ENCODE results near the gene BPIFB1.
A peak's percentile ranks its signal among the peaks of the same experiment; 100 is the strongest.

Gene BPIFB1

DNA sequence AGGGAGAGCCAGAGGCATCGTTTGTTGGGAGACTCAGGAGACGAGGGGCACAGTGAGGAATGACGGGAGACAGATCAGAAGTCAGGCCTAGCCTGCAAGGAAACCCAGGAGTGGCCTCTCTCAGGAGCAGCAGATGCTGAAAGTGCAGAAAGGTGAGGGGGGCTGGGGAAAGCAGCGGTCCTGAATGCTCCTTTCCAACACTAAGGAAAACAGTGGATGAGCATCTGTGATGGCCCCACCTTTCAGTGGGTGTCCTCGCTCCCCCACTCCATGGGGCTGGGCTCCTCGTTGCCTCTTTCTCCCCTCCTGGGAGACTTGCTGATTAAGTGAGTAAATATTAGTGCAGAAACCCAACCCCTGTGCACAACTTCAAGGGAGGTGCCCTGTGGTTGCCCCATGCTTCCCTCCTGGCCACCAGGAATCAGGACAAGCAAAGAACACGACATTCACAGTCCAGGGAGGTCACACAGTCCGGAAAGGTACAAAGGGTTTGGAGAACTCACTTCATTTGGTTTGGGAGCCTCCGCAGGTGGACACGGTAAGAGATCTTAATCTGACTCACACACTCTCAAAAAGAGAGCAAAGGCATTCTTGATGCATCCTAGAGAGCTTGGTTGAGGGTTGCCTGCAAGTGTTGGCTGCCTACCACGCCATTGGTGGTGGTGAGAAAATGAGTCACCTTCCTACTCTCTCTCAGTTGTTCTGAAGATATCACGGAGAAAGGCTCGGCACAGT is 9.7 kb upstream of the BPIFB1 start:
- peak; percentile 48 for DNase-seq (ENCODE audit: low spot score)

DNA sequence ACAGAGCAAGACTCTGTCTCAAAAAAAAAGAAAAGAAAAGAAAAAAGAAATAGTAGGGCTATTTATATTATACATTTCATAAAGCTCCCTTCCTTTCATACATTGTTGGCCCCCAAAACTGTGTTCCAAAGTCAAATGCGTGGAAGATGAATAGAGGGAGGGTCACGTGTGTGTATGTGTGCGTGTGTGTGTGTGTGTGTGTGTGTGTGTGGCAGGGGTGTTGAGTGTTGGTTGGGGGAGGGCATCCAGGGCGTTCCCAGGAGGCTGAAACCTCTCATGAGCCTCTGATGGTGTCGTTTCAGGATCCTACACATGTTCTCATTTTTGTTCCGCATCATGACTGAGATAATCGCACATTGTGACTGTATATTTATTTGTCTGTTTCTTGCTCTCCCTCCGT is 7.8 kb upstream of the BPIFB1 start:
- DNase-seq (ENCODE audit: low spot score), result no peak

DNA sequence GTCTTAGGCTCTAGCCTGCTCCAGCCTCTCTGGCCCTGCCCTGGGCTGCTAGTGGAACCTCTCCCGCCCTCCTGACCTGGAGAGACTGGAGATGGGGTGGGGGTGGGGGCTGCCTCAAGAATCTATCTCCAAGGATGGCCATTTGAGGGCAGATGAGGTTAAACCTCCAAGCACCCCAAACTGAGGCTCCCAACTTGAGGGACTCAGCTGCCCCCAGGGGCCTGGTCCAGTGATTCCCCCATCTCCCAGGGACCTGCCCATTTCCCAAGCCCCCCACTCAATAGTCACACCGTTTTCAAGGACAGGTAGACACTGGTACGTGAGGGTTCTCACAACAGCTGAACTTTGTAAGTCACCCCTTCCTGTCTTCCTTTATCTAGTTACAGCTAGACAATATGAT is 7.1 kb upstream of the BPIFB1 start:
- no peak for DNase-seq (ENCODE audit: low spot score)

DNA sequence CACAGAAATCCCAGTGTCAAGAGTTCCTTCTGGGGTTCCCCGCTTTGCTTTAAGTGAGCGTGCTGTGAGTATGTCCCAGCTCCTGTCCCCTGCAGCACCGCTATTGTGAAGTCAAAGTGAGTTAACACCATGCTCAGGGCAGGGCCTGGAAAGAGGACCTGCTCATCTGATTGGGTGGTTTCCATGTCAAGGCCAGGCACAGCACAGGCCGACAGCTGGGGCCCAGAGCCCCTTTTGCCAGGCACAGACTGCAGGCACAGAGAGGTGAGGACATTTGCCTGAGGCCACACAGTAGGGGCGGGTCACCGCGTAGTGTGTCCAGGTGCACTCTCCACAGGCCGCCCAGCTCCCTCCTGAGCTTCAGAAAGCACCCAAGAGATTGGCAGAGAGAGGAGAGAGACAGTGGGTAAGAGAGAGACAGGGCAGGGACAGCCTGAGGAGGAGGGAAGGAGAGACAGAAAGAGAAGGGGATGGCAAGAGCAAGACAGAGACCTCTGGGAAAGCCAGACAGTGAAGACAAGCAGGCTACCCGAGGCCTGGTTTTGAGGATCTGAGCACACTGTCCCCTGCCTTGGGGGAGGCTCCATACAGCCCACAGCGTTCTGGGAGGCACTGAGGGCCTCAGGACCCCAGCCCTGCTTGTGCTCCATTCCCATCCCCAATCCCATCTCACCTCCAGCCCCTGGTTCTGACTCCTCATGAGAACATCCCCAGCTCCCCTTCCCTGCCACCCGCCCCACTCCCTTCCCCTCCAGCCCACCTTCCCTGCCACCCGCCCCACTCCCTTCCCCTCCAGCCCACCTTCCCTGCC is 6.5 kb upstream of the BPIFB1 start:
- no peak for DNase-seq (ENCODE audit: low spot score)

DNA sequence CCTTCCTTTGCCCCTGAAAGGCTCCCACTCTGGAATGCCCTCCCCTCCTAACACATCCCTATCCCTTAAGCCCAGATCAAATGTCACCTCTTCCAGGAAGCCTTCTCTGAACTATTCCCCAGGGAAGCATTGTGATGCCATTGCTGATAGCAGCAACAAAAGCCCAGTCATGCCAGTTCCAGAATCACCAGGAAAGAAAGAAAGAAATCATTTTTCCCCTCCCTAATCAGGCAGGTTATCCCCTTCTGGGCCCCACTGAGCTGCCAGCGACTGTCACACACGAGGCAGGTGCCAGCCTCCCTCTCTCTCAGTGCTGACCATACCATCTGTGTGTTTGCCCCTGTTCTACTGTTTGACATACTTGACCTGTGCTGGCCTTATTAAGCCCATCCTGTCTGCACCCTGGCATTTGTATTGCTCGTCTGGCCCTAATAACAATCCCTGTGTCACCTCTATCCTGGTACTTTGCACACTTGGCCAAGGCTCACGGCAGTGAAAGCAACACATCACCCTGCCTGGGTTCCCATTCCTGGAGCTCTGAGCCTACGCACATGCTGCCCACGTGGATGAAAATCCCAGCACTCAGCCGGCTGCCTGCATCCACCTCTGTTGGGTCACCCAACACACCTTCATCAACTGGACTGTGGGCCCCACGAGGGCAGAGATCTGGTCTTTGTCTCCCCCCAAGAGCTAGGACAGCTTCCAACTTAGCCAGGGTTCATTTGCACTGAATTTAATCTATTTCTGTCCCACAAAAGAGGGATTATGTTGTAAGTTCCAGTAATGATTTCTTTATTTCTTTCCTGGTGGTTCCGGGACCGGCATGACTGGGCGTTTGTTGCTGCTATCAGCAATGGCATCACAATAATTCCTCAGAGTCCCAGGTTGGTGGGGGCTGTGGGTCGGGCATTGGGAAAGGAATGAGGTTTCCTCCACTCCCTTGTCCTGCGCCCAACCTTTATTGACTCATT is 5.3 kb upstream of the BPIFB1 start:
- no peak for DNase-seq (ENCODE audit: low spot score)

DNA sequence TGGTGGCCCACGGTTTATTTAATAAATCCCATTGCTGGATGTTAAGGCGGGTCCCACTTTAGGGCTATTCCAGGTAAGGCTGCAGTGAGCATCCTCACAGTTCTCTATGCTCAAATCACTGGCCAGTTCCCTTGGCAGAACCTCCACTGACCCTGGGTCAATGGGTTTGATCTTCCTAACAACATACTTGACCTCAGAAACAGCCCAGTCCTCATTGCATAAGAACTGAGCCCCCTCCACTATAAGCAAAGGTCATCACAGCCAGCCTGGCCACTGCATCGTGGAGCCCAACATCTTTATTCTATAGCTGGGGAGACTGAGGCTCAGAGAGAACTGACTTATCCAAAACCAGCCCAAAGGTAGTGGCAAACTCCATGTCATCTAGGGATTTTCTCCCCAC is 4.3 kb upstream of the BPIFB1 start:
- DNase-seq (ENCODE audit: low spot score), result no peak

DNA sequence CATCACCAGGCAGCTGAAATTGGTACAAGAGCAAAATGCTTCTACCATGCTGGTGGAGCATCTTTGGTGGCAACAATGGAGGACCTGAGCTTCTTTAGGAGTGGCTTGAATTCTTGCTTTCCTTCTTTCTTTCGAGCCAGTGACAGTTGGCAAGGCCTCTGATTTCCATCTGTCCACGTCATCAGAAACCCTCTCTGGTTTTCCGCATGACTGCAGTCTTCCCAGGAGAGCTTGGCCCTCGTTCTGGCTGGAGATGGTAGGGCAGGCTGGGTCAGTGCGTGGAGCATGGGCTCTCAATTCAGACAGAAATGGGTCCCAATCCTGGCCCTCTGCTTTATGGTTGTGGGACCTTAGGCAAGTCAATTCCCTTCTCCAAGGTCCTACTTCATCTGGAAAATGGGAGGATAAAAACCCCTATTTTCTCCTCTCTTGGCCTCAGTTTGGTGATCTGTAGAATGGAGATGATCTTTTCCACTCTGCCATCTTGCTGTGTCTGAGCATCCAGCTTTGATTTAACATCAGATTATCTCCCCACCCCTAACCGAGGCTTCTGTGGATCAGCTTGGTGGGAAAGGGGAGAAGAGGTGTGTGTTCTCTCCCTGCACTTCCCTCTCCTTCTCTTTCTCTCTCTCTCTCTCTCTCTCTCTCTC is 3.6 kb upstream of the BPIFB1 start:
- DNase-seq (ENCODE audit: low spot score), result no peak

DNA sequence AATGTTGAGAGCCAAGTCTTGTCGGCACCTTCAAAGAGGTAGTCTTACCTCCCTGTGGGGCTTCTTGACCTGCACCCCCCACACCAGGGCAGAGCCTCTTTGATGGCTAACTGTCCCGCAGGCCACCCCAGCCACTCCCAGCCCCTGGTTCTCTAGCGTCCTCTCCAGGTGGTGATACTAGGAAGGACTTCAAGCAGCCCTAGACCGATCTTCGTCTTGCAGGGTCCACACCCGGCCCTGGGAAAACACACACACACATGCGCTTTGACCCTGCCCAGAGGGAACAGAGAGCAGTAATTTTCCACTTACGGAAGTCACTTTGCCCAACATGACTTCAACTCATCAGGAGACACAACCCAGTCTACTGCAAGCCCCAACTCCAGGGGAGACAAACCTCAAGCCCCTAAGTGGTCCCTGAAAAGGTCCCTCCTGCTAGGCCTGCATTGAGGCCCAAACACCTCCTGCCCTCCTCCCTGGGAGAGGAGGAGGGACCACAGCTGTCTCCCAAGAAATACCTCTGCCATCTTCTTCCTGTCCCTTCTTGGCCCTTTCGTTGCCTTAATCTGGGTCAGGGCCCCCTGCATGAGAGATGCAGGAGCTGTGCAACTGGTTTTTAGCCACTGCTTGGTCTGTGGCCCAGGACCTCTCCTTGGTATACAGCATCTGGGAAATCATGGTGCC is 2.9 kb upstream of the BPIFB1 start:
- DNase-seq (ENCODE audit: low spot score), result no peak

DNA sequence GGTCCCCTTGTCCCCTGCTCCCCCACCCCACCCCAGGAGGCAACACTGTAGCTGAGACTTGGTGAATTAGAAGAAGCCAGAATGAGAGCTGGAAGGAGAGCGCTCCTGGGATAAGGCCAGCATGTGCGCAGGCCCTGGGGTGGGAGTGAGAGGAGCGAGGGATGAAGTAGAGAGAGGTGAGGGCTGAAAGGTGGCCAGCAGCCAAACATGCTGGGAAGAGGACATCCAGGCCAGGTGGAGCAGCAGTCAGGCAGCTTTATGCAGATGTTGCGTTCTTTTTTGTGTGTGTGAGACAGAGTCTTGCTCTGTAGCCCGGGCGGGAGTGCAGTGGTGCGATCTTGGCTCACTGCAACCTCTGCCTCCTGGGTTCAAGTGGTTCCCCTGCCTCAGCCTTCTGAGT is 2.2 kb upstream of the BPIFB1 start:
- DNase-seq (ENCODE audit: low spot score), result no peak

DNA sequence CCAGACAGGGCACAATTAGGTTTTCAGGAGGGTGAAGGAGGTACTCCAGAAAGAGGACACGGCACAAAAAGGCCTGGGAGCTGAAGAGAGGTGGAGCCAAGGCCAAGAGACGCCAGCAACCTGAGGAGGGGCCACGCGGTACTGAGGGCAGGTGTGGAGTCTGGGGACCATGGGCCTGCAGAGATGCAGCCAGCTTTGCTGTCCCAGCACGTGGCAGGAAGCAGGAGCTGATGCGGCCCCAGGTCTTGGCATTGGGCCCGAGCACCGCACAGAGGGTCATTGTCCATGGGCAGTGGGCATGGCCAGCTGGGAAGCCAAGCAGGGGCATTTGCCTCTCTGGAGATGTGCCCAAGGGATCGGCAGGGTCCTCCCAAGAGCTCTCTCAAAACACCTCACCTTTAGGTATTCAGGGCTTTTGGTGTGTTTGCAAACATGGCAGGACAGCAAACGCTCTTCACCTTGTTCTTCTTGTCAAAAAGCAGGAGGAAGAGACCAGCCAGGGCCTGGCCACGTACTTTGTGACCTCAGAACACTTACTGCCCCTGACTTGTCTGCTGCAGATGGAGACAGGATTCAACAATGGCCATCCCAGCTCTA is 1.4 kb upstream of the BPIFB1 start:
- DNase-seq (ENCODE audit: low spot score), result no peak

DNA sequence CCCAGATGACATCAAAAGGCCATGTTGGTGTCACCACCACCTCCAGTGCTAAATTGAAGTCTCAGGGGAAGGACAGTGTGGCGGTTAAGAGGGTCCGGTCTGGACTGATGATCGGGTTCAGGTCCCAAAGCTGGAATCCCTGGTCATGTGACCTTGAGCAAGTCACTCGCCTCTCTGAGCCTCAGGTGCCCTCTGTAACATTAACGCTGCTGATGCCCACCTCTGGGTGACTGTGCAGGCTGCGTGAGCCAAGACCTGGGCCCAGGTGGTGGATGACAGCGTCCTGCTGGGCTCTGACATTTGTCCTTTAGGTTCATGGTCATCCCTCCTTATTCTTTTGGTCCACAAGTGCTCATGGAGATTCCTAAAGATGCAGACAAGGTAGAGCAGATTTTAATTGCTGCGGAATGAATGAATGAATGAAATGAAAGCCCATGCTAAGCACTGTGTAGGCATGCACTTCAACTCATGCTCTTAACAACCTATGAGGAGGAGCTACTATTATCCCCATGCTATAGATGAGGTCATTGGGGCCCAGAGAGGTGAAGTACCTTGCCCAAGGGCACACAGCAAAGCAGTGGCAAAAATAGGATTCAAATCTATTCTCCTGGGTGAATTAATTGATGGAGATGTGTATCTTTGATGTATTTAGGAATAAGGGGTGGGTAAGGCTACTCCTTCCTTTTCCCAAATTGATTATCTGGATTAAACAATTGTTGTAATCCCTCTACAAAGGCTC is 649 bp upstream of the BPIFB1 start:
- no peak for DNase-seq (ENCODE audit: low spot score)

DNA sequence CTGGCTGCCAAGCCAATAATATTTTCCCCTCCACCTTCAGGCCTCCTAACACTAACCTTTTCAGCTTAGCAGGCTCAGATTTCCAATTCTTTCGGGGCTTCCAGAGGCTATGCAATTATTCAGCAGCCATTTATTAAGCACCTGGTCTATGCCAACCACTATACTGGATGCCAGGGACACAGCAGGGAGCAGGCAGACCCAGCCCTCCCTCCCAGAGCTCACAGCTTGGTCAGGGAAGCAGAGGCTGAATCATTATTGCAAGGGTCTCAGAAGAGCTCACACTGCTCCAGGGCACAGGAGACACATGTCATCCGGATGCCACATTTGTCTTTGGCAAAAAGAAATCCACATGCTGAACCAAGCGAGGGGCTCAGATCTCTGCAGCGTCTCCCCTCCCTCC is 1.3 kb downstream of the BPIFB1 start:
- no peak for DNase-seq (ENCODE audit: low spot score)

DNA sequence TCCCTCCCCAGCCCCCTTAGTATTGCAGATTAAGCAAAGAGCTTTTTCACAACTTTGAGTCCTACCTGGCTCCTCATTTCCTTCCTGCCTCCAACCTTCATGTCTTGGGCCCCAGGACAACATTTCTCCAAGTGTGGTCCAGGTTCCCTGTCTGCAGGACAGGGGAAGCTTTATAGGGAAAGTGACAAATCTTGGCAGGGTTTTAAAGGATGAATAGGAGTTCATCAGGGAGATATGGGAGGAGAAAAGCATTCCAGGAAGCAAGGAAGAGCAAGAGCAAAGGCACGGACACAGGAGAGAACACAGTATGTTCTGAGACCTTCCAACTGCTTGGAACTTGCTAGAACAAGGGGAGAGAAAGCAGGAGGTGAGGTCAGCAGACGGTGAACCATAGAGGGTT is 1.9 kb downstream of the BPIFB1 start:
- no peak for DNase-seq (ENCODE audit: low spot score)

DNA sequence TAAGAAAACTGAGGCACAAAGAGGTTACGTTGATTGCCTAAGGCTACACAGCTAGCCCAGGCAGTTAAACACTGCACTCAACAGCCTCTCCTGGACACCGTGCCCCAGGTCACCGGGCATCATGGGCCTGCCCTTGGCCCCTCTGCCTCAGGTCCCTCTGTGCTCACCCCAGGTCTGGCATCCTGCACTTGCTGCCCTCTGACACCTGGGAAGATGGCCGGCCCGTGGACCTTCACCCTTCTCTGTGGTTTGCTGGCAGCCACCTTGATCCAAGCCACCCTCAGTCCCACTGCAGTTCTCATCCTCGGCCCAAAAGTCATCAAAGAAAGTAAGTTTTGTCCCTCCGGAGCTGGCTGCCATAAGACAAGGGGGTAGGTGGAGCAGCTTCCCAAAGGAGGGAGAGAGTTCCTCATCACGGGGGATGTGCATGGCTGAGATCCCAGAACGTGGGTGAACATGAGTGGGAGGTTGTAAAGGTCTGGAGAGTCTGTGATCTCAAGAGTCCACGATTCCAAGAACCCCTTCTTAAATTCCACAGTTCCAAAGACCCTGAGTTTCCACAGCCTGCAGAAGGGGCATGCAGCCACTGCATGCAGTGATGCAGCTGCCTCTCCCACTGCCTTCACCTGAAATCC is 3.0 kb downstream of the BPIFB1 start:
- DNase-seq (ENCODE audit: low spot score), result no peak

DNA sequence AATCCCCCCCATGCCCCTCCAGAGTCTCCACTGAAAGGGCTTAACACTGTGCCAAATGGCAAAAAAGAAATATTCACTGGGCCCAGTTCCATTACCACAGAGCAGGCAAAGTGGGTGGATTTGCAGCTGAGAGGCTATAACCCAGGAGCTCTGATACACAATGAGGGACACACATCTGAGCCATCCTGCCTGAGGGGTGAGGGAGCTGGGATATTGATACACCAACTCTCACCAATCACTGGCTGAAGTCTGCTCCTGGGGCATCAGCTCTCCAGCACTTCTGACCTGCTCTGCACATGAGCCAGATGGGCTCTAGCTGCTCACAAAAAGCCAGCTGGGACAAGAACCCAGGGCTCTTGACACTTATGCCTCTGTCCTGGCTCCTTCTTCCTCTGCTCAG is 4.9 kb downstream of the BPIFB1 start:
- DNase-seq (ENCODE audit: low spot score), result no peak

DNA sequence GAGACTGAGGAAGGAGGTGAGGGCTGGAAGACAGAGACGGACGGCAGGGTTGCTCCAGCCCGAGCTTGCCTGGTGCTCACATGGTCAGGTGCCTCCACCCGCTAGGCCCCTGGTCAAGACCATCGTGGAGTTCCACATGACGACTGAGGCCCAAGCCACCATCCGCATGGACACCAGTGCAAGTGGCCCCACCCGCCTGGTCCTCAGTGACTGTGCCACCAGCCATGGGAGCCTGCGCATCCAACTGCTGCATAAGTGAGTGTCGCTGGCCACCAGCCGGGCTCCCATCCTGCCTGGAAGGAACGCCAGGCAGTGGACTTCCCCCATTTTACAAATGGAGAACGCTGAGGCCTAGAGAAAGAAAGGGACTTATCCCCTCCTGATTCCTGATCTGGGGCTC is 7.8 kb downstream of the BPIFB1 start:
- DNase-seq (ENCODE audit: low spot score), result no peak

DNA sequence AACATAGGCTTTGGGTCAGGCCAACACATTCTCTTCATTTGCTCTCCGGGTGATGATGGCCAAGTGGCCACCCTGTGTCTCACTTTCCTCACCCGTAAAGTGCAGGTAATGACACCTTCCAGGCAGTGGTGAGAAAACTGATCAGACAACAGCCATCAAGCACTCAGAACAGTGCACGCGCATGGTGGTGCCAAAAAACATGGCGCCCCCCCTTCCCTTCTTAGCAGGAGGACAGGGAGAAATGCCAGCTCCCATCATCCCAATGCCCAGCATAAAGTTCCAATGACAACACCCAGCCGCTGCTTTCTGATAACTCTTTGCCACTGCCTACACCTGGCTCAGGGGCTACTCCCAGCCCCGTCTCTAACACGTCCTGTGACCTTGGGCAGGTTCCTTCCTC is 8.4 kb downstream of the BPIFB1 start:
- no peak for DNase-seq (ENCODE audit: low spot score)

DNA sequence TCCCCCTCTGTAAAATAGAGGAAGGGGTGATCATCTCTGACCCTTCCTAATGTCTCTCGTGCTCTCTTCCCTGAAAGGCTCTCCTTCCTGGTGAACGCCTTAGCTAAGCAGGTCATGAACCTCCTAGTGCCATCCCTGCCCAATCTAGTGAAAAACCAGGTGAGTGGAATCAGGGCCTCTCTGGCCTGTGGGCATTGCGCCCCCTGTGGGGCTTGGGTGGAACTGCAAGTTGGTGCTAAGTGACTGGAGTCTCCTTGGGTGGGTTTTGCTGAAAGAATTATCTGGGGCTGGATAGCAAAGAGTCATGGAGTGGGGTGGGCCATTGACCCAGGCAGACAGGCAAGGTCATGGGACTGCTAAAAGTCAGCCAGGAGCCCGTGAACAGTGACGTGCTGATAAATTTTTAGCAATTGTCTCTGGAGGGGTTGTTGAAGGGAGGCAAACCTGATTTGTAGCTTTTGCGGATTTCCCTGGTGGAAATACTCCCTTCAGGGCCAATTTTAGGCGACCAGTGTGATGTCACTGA is 8.9 kb downstream of the BPIFB1 start:
- DNase-seq (ENCODE audit: low spot score), result peak; percentile 60

DNA sequence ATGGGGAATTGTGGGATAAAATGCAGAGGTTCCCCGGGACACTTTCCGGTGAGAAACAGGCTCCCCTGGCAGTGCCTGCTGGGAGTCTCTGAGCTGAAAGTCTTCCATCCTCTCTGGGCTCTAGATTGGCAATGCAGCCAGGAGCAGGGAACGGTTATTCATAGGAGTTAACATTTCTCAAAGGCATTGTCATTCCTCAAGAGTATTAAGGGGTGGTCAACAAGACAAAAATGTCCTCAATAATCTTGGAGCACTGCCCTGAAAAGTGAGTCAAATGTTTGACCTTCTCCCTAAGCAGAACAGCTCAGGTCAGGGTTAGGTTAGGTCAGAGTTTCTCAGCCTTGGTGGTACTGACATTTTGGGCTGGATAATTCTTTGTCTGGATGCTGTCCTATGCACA is 13.2 kb downstream of the BPIFB1 start:
- no peak for DNase-seq (ENCODE audit: low spot score)

DNA sequence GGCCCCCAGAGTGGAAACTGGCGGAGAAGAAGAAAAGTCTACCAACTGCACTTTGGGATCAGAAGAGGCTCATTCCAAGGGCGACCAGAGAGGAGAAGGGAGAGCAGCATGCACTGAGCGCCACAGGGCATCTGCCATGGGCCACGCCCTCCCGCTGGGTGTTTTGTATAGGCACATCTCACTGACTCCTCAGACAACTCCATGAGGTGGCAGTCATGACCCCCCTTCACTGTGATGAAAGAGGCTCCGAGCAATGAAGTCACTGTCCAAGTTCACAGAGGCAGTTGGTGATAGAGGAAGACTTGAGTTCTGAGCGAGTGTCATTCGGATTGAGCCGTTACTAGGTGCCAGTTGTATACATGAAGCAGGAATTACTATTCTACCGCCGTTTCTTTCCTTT is 15.4 kb downstream of the BPIFB1 start:
- no peak for DNase-seq (ENCODE audit: low spot score)
